Lower lobe of right lung (tissue), 2 donors: ENCODE data around the gene HOXD9. TPM values are rescaled to one million over a fixed set of nuclear protein-coding genes. Genes with fewer than 3 reads are reported as not detected.
A peak's percentile ranks its signal among the peaks of the same experiment; 100 is the strongest.

Experiments used
- ATAC-seq, 2 donors: fragments of 200-7000 bp; cut with Tn5 transposase; one replicate each; pipeline ENCODE4 v1.9.1; 2020 to 2022; ENCODE audit warnings: mild to moderate bottlenecking in 2 of 2, moderate library complexity in 2 of 2
- DNase-seq: peaks from one replicate; pipeline ENCODE4 v3.0.0-alpha.2; 2020
- H3K27ac ChIP-seq: fragments of 200-600 bp; one replicate; pipeline ENCODE4 v1.8.0; 2022
- H3K27me3 ChIP-seq: fragments of 200-600 bp; one replicate; pipeline ENCODE4 v1.8.0; 2022; ENCODE audit warnings: low read depth
- H3K36me3 ChIP-seq: fragments of 200-600 bp; one replicate; pipeline ENCODE4 v1.8.0; 2022; ENCODE audit warnings: mild to moderate bottlenecking
- H3K4me1 ChIP-seq: fragments of 200-600 bp; one replicate; pipeline ENCODE4 v1.8.0; 2022
- H3K4me3 ChIP-seq: fragments of 200-600 bp; one replicate; pipeline ENCODE4 v1.8.0; 2022; ENCODE audit warnings: mild to moderate bottlenecking
- H3K9me3 ChIP-seq: fragments of 200-600 bp; one replicate; pipeline ENCODE4 v1.8.0; 2022
- intact Hi-C: fragments of 100-400 bp; cut with DNase I; formaldehyde crosslinking; loops from one replicate; pipeline ENCODE4 v1.11.0; 2022
- total RNA-seq: library from RNA; stranded (reverse); fragmentation: NEBNext Ultra II Directional; extraction: Animal tissue kit (Norgen Biotek cat#: 25700); gene quantifications from one replicate; pipeline ENCODE4 v1.2.1, GENCODE V29; 2021
- TF ChIP-seq, protein P1 (sequence below): fragments of 200-600 bp; IDR thresholded peaks from one replicate; pipeline ENCODE4 v1.8.0; 2022; ENCODE audit warnings: antibody characterized with exemption, mild to moderate bottlenecking
- donor health status: DM: no; HTN: yes; CAD: no; lungs with severe emphysema.

Gene HOXD9
- total RNA-seq, 1 donor from 2014 or later: 0.86 TPM

DNA sequence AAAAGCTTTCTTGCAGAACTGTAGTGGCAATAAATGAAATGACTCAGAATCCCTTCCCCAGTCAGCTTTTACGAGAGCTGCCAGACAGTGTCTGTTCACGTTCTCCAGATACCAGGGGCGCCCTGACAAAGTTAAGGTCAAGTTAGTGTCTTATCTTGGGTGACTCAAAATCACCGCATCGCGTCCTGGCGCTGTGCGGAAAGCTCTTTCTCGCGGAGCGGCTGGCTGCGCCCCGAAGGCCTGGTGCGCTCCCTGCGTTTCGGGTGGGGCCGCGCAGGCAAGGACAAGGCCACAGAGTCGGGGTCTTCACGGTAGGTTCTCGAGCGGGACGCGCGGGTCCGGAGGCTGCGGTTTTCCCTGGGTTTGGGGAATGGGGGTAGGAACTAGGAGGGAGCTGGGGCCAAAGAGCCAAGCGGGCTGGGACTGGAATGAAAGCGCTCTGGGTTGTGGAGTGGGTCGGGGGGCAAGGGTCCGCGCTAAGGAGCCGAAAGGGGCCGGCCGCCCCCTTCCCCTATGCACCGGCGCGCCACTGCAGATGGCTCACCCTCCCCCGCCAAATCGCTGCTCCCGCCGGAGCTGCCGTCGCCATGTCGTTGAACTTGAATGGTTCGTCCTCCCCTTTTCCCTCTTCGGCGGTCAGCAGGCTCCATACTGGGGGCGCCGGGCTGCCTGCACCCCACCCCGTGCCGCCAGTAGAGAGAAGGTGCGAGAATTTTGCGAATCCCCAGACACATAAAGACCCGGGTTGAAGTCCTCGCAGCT, 18.0 kb upstream of the HOXD9 start:
- Histone ChIP-seq H3K4me1 (peaks cover 29% of the 10 kb centered on the region), H3K9me3 (no peaks in the 10 kb centered on the region), H3K36me3 (no peaks in the 10 kb centered on the region), H3K4me3 (no peak overlapping the region), H3K27ac (no peak overlapping the region), H3K27me3 (peaks cover 98% of the 10 kb centered on the region)
- DNase-seq (no peak), ATAC-seq (no peak)
- TF ChIP-seq, protein P1, sequence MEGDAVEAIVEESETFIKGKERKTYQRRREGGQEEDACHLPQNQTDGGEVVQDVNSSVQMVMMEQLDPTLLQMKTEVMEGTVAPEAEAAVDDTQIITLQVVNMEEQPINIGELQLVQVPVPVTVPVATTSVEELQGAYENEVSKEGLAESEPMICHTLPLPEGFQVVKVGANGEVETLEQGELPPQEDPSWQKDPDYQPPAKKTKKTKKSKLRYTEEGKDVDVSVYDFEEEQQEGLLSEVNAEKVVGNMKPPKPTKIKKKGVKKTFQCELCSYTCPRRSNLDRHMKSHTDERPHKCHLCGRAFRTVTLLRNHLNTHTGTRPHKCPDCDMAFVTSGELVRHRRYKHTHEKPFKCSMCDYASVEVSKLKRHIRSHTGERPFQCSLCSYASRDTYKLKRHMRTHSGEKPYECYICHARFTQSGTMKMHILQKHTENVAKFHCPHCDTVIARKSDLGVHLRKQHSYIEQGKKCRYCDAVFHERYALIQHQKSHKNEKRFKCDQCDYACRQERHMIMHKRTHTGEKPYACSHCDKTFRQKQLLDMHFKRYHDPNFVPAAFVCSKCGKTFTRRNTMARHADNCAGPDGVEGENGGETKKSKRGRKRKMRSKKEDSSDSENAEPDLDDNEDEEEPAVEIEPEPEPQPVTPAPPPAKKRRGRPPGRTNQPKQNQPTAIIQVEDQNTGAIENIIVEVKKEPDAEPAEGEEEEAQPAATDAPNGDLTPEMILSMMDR: no peak
- intact Hi-C loops: no loop called here

- TF ChIP-seq, protein P1: no peak
- Histone ChIP-seq H3K27ac (no peak overlapping the region), H3K36me3 (no peaks in the 10 kb centered on the region), H3K9me3 (no peaks in the 10 kb centered on the region), H3K4me1 (peaks cover 29% of the 10 kb centered on the region), H3K27me3 (peaks cover 98% of the 10 kb centered on the region), H3K4me3 (no peak overlapping the region)
- intact Hi-C loops: no loop called here
- ATAC-seq: no peak
- DNase-seq: no peak
These were observed 17.3 kb upstream of the HOXD9 start for GRCh38 chr2:176105078-176105729.

GRCh38 chr2:176105730-176106580, 16.6 kb upstream of the HOXD9 start:
- TF ChIP-seq, protein P1: no peak
- Histone ChIP-seq H3K27me3 (peaks cover 98% of the 10 kb centered on the region), H3K36me3 (no peaks in the 10 kb centered on the region), H3K9me3 (no peaks in the 10 kb centered on the region), H3K27ac (no peak overlapping the region), H3K4me1 (peaks cover 29% of the 10 kb centered on the region), H3K4me3 (no peak overlapping the region)
- DNase-seq (no peak), ATAC-seq (no peak)
- intact Hi-C loops: no loop called here

GRCh38 chr2:176106581-176107539, 15.7 kb upstream of the HOXD9 start, which contains the start of gene HOXD11:
Gene HOXD11 (plus strand): TSS chr2:176107280. CDS start chr2:176107356, 76 bp downstream.
- Histone ChIP-seq H3K36me3 (no peaks in the 10 kb centered on the region), H3K27ac (no peak within 1 kb of the TSS), H3K4me1 (peaks cover 29% of the 10 kb centered on the region), H3K4me3 (peak within 1 kb of the TSS; percentile 27), H3K9me3 (no peaks in the 10 kb centered on the region), H3K27me3 (peaks cover 98% of the 10 kb centered on the region)
- DNase-seq: no peak
- TF ChIP-seq, protein P1: no peak
- intact Hi-C loops: no loop called here
- ATAC-seq: peak; percentile 25 to 56
